PC-9 (cell line): ENCODE measurements around the gene NACC2. TPM values are rescaled to one million over a fixed set of nuclear protein-coding genes. Genes with fewer than 3 reads are reported as not detected.

Source experiments
- BruUV-seq: library from RNA; stranded (reverse); fragments of 400-500 nt; replicated peaks from 2 replicates; lab custom pipeline; 2021; lab: Mats Ljungman, UMichigan
- CTCF ChIA-PET: fragments of 300-600 bp; sonication (Branson Sonifier 250); formaldehyde crosslinking; loops from one replicate; lab custom pipeline; 2022; ENCODE audit warnings: antibody characterized with exemption; lab: Charles Lee
- POLR2A ChIA-PET: fragments of 300-600 bp; sonication (Branson Sonifier 250); formaldehyde crosslinking; loops from one replicate; lab custom pipeline; 2022; ENCODE audit warnings: antibody characterized with exemption; ENCODE audit not compliant: unreplicated experiment; lab: Charles Lee
- DNase-seq, 2 experiments: peaks; one replicate each; pipeline versions ENCODE4 v3.0.0 to v3.0.0-alpha.2; 2015 to 2022; ENCODE audit warnings: mixed read lengths in 1 of 2
- H2AFZ ChIP-seq: fragments of 200-600 bp; sonication (generic); 2 replicates; pipeline ENCODE4 v1.8.1; 2017; ENCODE audit warnings: antibody characterized with exemption
- H3F3A ChIP-seq: fragments of 200-600 bp; sonication (generic); 2 replicates; pipeline ENCODE4 v1.8.1; 2017; ENCODE audit warnings: antibody characterized with exemption, mild to moderate bottlenecking, low read depth; ENCODE audit not compliant: insufficient read depth
- H3K27ac ChIP-seq: fragments of 200-600 bp; sonication (generic); 2 replicates; pipeline ENCODE4 v1.6.1; 2016; ENCODE audit warnings: mixed run types
- H3K27me3 ChIP-seq: fragments of 200-600 bp; sonication (generic); 2 replicates; pipeline ENCODE4 v1.6.1; 2016; ENCODE audit warnings: low read depth, mixed run types; ENCODE audit not compliant: insufficient read depth
- H3K36me3 ChIP-seq: fragments of 200-600 bp; sonication (generic); 2 replicates; pipeline ENCODE4 v1.6.1; 2016; ENCODE audit warnings: low read depth, mixed run types
- H3K4me1 ChIP-seq: fragments of 200-600 bp; sonication (generic); replicated peaks from 2 replicates; pipeline ENCODE4 v1.6.1; 2016; ENCODE audit warnings: mixed run types; ENCODE audit not compliant: insufficient read depth
- H3K4me2 ChIP-seq: fragments of 200-600 bp; sonication (generic); 2 replicates; pipeline ENCODE4 v1.6.1; 2017; ENCODE audit warnings: mixed run types
- H3K4me3 ChIP-seq: fragments of 200-600 bp; sonication (generic); 2 replicates; pipeline ENCODE4 v1.6.1; 2016; ENCODE audit warnings: mixed run types
- H3K79me2 ChIP-seq: fragments of 200-600 bp; sonication (generic); 2 replicates; pipeline ENCODE4 v1.6.1; 2017; ENCODE audit warnings: low read depth, mixed run types
- H3K9me2 ChIP-seq: fragments of 200-600 bp; sonication (generic); 2 replicates; pipeline ENCODE4 v1.8.1; 2017; ENCODE audit warnings: mild to moderate bottlenecking; ENCODE audit not compliant: insufficient read depth
- H3K9me3 ChIP-seq: fragments of 200-600 bp; sonication (generic); 2 replicates; pipeline ENCODE4 v1.8.1; 2016; ENCODE audit warnings: low read depth; ENCODE audit not compliant: insufficient read depth
- H4K20me1 ChIP-seq: fragments of 200-600 bp; sonication (generic); 2 replicates; pipeline ENCODE4 v1.8.1; 2017; ENCODE audit not compliant: insufficient read depth
- EZH2 ChIP-seq: fragments of 200-600 bp; sonication (generic); IDR thresholded peaks from 2 replicates; pipeline ENCODE4 v1.8.0; 2017; ENCODE audit warnings: antibody characterized with exemption, low read depth
- intact Hi-C: fragments of 100-400 bp; cut with micrococcal nuclease; formaldehyde crosslinking; loops from one replicate; pipeline ENCODE4 v1.10.0; 2022; ENCODE audit not compliant: unreplicated experiment
- total RNA-seq: library from RNA; stranded (reverse); gene quantifications from 2 replicates; pipeline ENCODE4 v1.2.3, GENCODE V29; 2021
- TF ChIP-seq, protein P1 (sequence below): fragments of 200-600 bp; sonication (generic); conservative IDR thresholded peaks from 2 replicates; pipeline ENCODE4 v1.6.1; 2017; ENCODE audit warnings: mixed run types, antibody characterized with exemption, mild to moderate bottlenecking, moderate library complexity

Gene NACC2
- total RNA-seq, 1 experiment from 2014 or later, result 22.4 TPM

DNA sequence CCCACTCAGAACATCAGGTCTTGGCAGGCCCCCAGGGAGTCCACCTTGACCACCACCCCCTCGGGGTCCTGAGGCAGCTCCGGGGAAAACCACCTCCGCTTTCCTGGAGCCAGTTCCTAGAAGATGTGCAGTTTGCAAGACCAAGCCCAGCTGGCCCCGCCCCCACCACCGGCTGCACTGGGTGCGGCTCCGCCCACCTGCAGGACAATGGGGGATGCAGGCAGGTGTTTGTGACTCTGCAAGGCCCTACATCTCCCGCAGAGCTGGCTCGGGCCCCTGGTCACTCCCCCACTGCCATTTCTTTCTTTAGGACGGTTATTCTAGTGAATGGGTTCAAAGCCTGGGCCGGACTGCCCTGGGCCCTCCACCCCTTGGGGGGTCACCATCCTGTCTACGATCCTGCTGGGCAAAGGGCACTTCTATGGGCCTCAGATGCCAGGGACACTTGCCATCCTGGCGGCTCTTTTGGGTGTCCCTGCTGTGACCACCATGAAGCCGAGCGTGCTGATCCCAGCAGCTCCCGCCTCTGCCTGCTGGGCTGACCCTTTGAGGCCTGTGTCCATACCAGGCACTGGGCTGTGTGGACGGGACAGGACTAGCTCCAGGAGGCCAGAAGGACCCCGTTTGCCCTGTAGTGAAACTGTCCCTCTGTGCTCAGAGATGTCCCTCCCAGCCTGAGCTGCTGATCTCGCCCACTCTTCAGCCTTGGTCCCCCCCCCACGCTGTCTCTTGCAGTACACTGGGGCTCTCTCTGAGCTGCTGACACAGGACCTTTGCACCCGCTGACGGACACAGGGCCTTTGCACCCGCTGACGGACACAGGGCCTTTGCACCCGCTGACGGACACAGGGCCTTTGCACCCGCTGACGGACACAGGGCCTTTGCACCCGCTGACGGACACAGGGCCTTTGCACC is 5.9 kb upstream of the NACC2 start:
- Histone ChIP-seq H3K27ac (no peak overlapping the region), H3K27me3 (peaks cover 17% of the 10 kb centered on the region; the same call in 1 of the 2 replicates), H3K9me2 (no peaks in the 10 kb centered on the region), H3K4me2 (no peak overlapping the region), H3K36me3 (no peaks in the 10 kb centered on the region), H3F3A (peaks cover 8% of the 10 kb centered on the region; the same call in 1 of the 2 replicates), H3K4me3 (no peak overlapping the region), H4K20me1 (no peaks in the 10 kb centered on the region), H3K4me1 (0 out of 2 replicates have a peak, but pooled peaks cover 2% of the 10 kb centered on the region), H3K9me3 (no peaks in the 10 kb centered on the region), H2AFZ (no peak overlapping the region), H3K79me2 (no peaks in the 10 kb centered on the region)
- CTCF ChIA-PET, result interaction anchor here (0.6 to 0.7 kb wide), 2 partner anchors 8 to 133 kb away, joined by 3 to 4 read pairs; no protein-coding TSS in a partner anchor
- intact Hi-C loops, result no loop called here
- DNase-seq, result peak in 1 of 2 experiments; percentile 56
- POLR2A ChIA-PET, result interaction anchor here (0.6 to 0.8 kb wide), 2 partner anchors 10 to 11 kb away, joined by 4 to 13 read pairs; no protein-coding TSS in a partner anchor
- BruUV-seq, result no TSS peak
- no peak for TF ChIP-seq EZH2
- TF ChIP-seq, protein P1, sequence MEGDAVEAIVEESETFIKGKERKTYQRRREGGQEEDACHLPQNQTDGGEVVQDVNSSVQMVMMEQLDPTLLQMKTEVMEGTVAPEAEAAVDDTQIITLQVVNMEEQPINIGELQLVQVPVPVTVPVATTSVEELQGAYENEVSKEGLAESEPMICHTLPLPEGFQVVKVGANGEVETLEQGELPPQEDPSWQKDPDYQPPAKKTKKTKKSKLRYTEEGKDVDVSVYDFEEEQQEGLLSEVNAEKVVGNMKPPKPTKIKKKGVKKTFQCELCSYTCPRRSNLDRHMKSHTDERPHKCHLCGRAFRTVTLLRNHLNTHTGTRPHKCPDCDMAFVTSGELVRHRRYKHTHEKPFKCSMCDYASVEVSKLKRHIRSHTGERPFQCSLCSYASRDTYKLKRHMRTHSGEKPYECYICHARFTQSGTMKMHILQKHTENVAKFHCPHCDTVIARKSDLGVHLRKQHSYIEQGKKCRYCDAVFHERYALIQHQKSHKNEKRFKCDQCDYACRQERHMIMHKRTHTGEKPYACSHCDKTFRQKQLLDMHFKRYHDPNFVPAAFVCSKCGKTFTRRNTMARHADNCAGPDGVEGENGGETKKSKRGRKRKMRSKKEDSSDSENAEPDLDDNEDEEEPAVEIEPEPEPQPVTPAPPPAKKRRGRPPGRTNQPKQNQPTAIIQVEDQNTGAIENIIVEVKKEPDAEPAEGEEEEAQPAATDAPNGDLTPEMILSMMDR, result no peak

DNA sequence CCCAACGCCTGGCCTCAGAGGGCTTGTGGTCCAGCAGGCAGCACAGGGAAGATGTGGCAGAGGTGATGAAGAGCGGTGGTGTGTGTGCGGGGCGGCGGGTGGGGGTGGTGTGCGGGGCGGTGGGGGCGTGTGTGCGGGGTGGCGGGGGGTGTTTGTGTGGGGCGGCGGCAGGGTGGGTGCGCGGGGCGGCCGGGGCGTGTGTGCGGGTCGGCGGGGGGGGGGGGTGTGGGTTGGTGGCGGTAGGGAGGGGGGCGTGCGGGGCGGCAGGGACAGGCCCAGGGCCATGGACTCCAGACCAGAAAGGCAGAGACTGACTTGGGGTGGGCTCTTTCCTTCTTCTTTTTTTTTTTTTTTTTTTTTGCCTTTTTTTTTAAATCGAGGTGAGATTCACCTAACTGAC is 4.5 kb upstream of the NACC2 start:
- CTCF ChIA-PET, result no interaction called here

DNA sequence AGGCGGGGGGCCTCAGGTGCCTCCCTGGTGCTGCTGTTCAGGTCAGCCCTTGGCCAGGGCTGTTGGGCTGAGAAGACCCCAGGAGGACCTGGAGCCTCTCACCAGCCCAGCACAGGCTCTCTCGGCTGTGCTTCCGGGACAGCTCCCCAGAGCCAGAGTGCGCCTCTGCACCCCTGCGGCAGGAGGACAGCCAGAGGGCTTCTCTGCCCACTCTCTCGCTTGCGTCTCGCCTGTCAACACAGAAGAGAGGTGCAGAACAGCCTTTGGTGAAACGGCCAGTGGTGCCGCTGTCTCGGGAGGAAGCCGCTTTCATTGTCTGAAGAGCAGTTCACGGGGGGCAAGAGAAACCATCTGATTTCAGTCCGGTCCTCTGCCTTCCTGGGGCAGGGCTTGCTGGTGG is 3.8 kb upstream of the NACC2 start:
- CTCF ChIA-PET, result no interaction called here
- TF ChIP-seq, protein P1, result no peak
- no peak for TF ChIP-seq EZH2
- Histone ChIP-seq H3K4me2 (no peak overlapping the region), H3K9me3 (no peaks in the 10 kb centered on the region), H3K9me2 (no peaks in the 10 kb centered on the region), H3K79me2 (peaks cover 6% of the 10 kb centered on the region; the same call in 1 of the 2 replicates), H3K4me1 (peaks cover 7% of the 10 kb centered on the region; the same call in 1 of the 2 replicates), H2AFZ (no peak overlapping the region), H4K20me1 (no peaks in the 10 kb centered on the region; the same call in 1 of the 2 replicates), H3K4me3 (no peak overlapping the region), H3K27me3 (peaks cover 7% of the 10 kb centered on the region; the same call in 1 of the 2 replicates), H3F3A (peaks cover 9% of the 10 kb centered on the region; the same call in 1 of the 2 replicates), H3K36me3 (no peaks in the 10 kb centered on the region), H3K27ac (no peak overlapping the region)
- DNase-seq, result no peak
- no TSS peak for BruUV-seq
- POLR2A ChIA-PET, result interaction anchor here (0.7 kb wide), 1 partner anchor 19 kb away, joined by 9 read pairs; no protein-coding TSS in a partner anchor
- intact Hi-C loops, result no loop called here

More for the DNA sequence above, 4.5 kb upstream of the NACC2 start:
- Histone ChIP-seq H3K9me2 (no peaks in the 10 kb centered on the region), H4K20me1 (no peaks in the 10 kb centered on the region), H3K79me2 (no peaks in the 10 kb centered on the region), H3K4me2 (no peak overlapping the region), H3F3A (peaks cover 8% of the 10 kb centered on the region; the same call in 1 of the 2 replicates), H3K9me3 (no peaks in the 10 kb centered on the region), H3K27ac (no peak overlapping the region), H3K27me3 (peaks cover 8% of the 10 kb centered on the region; the same call in 1 of the 2 replicates), H3K4me1 (0 out of 2 replicates have a peak, but pooled peaks cover 4% of the 10 kb centered on the region), H2AFZ (no peak overlapping the region), H3K4me3 (no peak overlapping the region), H3K36me3 (no peaks in the 10 kb centered on the region)
- no peak for DNase-seq
- no peak for TF ChIP-seq EZH2
- TF ChIP-seq, protein P1, result no peak
- no TSS peak for BruUV-seq
- intact Hi-C loops, result no loop called here
- POLR2A ChIA-PET, result interaction anchor here (0.7 kb wide), 1 partner anchor 19 kb away, joined by 9 read pairs; no protein-coding TSS in a partner anchor
